Osteoblast (primary cell): ENCODE results near the gene CILP2. TPM values are rescaled to one million over a fixed set of nuclear protein-coding genes. Genes with fewer than 3 reads are reported as not detected.
A peak's percentile ranks its signal among the peaks of the same experiment; 100 is the strongest.

ENCODE experiments used
- DNase-seq: peaks from one replicate; pipeline ENCODE4 v3.0.0; 2011; ENCODE audit warnings: low spot score, mixed read lengths; ENCODE audit not compliant: insufficient read length; ENCODE audit errors: missing footprints
- H2AFZ ChIP-seq: 2 replicates; pipeline ENCODE4 v1.6.0; 2011; ENCODE audit warnings: mild to moderate bottlenecking, low read length
- H3K27ac ChIP-seq: 2 replicates; pipeline ENCODE4 v1.5.1; 2011; ENCODE audit warnings: mild to moderate bottlenecking, low read depth, low read length, moderate library complexity
- H3K27me3 ChIP-seq: 2 replicates; pipeline ENCODE4 v1.6.0; 2012; ENCODE audit warnings: mild to moderate bottlenecking, control low read depth, inconsistent platforms, low read length, moderate library complexity; ENCODE audit not compliant: insufficient read depth
- H3K36me3 ChIP-seq: 2 replicates; pipeline ENCODE4 v1.5.1; 2011; ENCODE audit warnings: mild to moderate bottlenecking, low read length, control low read depth, moderate library complexity; ENCODE audit not compliant: insufficient read depth
- H3K4me1 ChIP-seq: 2 replicates; pipeline ENCODE4 v1.5.1; 2011; ENCODE audit warnings: mild to moderate bottlenecking, low read length, control low read depth, moderate library complexity; ENCODE audit not compliant: insufficient read depth
- H3K4me2 ChIP-seq: 2 replicates; pipeline ENCODE4 v1.6.0; 2011; ENCODE audit warnings: mild to moderate bottlenecking, low read length; ENCODE audit not compliant: insufficient read depth
- H3K4me3 ChIP-seq: fragments of 200-600 bp; sonication (generic); 3 replicates; pipeline ENCODE4 v1.5.1; 2012; ENCODE audit warnings: mild to moderate bottlenecking, low read length, inconsistent platforms; ENCODE audit not compliant: insufficient read depth
- H3K79me2 ChIP-seq: 2 replicates; pipeline ENCODE4 v1.6.0; 2012; ENCODE audit warnings: mild to moderate bottlenecking, low read length, control low read depth, inconsistent platforms; ENCODE audit not compliant: insufficient read depth
- H3K9me3 ChIP-seq: 2 replicates; pipeline ENCODE4 v1.5.1; 2011; ENCODE audit warnings: low read depth, low read length, control low read depth
- H4K20me1 ChIP-seq: 2 replicates; pipeline ENCODE4 v1.6.0; 2012; ENCODE audit warnings: mild to moderate bottlenecking, low read length, control low read depth; ENCODE audit not compliant: insufficient read depth
- total RNA-seq: library from RNA; depleted of rRNA; stranded (reverse); fragments of >200 nt; gene quantifications from 2 replicates; pipeline ENCODE4 v1.2.3, GENCODE V29; 2012
- TF ChIP-seq, protein P1 (sequence below): IDR thresholded peaks from 2 replicates; pipeline ENCODE4 v1.5.1; 2011; ENCODE audit warnings: mild to moderate bottlenecking, low read depth, low read length, moderate library complexity; ENCODE audit errors: extremely low read depth

Gene CILP2
- total RNA-seq, 1 donor = 0.72 TPM

DNA sequence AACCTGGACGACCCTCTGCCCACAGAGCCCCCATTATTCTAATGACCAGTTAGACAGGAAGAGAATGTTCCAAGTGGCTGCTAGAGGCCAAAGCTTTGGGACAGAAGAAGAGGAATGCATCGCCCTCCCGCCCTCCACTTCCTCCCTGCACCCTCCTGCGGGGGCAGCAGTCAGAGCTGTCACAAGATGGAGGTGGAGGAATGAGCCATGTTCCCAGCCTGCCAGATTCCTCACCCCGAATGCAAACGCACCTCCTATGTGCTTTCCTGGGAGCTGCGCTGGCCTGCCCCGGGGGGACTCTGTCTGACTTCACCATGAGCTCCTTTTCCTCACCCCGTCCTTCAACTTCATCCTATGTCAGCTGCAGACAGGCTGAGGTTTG is 7.7 kb upstream of the CILP2 start:
- Histone ChIP-seq H3K79me2 (peaks cover 5% of the 10 kb centered on the region), H3K4me3 (no peak overlapping the region), H3K36me3 (peaks cover 10% of the 10 kb centered on the region), H3K27me3 (no peaks in the 10 kb centered on the region), H3K27ac (no peak overlapping the region), H3K4me1 (peaks cover 11% of the 10 kb centered on the region), H3K4me2 (no peak overlapping the region), H4K20me1 (peaks cover 17% of the 10 kb centered on the region), H2AFZ (no peak overlapping the region), H3K9me3 (no peaks in the 10 kb centered on the region)
- DNase-seq = peak; percentile 96
- TF ChIP-seq, protein P1, sequence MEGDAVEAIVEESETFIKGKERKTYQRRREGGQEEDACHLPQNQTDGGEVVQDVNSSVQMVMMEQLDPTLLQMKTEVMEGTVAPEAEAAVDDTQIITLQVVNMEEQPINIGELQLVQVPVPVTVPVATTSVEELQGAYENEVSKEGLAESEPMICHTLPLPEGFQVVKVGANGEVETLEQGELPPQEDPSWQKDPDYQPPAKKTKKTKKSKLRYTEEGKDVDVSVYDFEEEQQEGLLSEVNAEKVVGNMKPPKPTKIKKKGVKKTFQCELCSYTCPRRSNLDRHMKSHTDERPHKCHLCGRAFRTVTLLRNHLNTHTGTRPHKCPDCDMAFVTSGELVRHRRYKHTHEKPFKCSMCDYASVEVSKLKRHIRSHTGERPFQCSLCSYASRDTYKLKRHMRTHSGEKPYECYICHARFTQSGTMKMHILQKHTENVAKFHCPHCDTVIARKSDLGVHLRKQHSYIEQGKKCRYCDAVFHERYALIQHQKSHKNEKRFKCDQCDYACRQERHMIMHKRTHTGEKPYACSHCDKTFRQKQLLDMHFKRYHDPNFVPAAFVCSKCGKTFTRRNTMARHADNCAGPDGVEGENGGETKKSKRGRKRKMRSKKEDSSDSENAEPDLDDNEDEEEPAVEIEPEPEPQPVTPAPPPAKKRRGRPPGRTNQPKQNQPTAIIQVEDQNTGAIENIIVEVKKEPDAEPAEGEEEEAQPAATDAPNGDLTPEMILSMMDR = no peak

DNA sequence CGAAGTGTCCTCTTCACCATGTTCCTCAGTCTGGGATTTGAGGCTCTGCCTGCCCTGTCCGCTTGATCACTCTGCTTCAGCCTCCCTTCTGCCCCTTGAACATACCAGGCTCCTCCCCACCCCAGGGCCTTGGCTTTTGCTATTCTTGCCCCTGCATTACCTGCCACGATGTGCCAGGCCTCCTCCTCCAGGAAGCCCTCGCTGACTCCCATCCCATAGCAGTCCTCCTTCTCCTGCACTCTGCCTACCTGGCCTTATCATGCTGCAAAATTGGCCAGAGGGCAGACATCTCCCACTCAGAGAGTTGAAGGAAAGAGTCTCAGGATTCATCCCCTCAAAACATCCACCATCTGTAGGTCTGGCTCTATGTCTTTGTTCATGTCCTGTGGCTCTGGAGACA is 7.2 kb upstream of the CILP2 start:
- Histone ChIP-seq H3K9me3 (no peaks in the 10 kb centered on the region), H3K27ac (no peak overlapping the region), H3K4me2 (no peak overlapping the region), H4K20me1 (peaks cover 13% of the 10 kb centered on the region), H2AFZ (no peak overlapping the region), H3K4me1 (peaks cover 11% of the 10 kb centered on the region), H3K79me2 (peaks cover 2% of the 10 kb centered on the region), H3K4me3 (no peak overlapping the region), H3K27me3 (no peaks in the 10 kb centered on the region), H3K36me3 (peaks cover 10% of the 10 kb centered on the region)
- peak; percentile 84 for DNase-seq
- TF ChIP-seq, protein P1 = no peak

DNA sequence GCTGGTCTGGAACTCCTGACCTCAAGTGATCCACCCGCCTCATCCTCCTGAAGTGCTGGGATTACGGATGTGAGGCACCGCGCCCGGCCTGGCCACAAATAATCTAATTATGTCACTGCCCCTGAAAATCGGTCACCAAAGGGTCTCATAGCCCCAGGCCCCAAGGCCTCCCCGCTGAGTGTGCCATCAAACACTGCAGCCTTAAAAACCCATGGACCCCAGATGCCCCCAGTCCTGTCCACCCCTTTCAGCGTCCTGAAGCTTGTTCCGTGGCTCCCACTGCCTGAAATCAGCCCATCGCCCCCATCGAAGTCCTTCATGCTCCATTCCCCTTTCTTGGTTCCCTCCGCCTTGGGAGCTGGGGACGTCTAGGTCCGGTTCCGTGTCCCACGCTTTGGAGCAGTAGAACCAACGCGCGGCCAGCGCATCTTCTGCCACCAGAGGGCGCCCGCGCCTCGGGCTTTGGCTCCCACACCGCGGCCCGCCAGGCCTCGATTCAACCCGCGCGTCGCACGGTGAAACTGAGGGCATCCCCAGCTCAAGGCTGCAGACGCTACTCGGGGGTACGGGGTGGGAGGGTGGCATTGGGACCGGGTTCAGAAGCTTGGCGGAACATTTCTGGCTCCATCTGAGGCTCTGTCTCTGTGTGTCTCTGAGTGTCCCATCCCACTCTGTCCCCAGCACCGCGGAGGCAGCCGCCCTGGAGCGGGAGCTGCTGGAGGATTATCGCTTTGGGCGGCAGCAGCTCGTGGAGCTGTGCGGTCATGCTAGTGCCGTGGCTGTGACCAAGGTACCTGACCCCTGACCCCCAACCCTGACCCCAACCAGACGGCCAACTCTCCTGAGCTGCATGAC is 5.9 kb upstream of the CILP2 start:
- Histone ChIP-seq H3K4me3 (no peak overlapping the region), H3K36me3 (peaks cover 10% of the 10 kb centered on the region), H3K4me2 (peak overlapping the region; percentile 18), H3K27ac (no peak overlapping the region), H2AFZ (no peak overlapping the region), H3K79me2 (no peaks in the 10 kb centered on the region), H3K27me3 (no peaks in the 10 kb centered on the region), H4K20me1 (peaks cover 6% of the 10 kb centered on the region), H3K4me1 (peaks cover 11% of the 10 kb centered on the region), H3K9me3 (no peaks in the 10 kb centered on the region)
- DNase-seq = peak; percentile 99
- TF ChIP-seq, protein P1 = peak; percentile 85
